Skin of body (tissue), 2 donors: ENCODE data around the gene ZDHHC1. TPM values are rescaled to one million over a fixed set of nuclear protein-coding genes. Genes with fewer than 3 reads are reported as not detected.
"Not testable (repeated sequence)": the region's sequence is repeated elsewhere in the genome, so short reads cannot be mapped to it uniquely, and the experiment has no call there.

Experiments used
- DNase-seq: peaks from one replicate; lab custom pipeline; 2025; lab: John Stamatoyannopoulos, UW
- total RNA-seq: library from RNA; depleted of rRNA; stranded (reverse); fragments of >200 nt; gene quantifications from one replicate; pipeline ENCODE4 v1.2.3, GENCODE V29; 2014

The ZDHHC1 gene
- total RNA-seq, 1 donor from 2014 or later, result 7.0 TPM

DNA sequence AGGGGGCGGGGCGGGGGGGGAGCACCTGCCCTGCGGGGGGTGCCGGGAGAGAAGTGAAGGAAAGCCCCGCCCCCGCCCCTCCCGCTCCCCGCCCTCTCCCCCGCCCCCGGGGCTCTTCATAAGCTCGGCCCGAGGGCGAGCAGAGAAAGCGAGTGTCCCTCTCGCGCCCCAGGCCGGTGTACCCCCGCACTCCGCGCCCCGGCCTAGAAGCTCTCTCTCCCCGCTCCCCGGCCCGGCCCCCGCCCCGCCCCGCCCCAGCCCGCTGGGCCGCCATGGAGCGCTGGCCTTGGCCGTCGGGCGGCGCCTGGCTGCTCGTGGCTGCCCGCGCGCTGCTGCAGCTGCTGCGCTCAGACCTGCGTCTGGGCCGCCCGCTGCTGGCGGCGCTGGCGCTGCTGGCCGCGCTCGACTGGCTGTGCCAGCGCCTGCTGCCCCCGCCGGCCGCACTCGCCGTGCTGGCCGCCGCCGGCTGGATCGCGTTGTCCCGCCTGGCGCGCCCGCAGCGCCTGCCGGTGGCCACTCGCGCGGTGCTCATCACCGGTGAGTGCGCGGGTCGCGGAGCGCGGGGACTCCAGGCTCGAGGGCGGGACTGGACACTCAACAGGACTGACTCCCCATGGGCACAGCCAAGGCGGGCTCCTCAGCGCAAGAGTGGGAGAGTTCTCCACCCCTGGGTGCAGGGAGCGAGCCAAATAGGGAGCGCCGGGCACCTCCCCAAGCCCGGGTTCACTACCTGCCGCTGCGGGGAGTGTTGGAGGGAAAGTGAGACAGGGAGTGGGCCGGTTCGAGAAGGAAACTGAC is 14.9 kb upstream of the ZDHHC1 start, which contains the start of gene HSD11B2:
Gene HSD11B2 (plus strand): TSS at position 145 of the 798 bp plus-strand sequence. CDS start 128 bp downstream, at position 273.
- DNase-seq, result no peak

DNA sequence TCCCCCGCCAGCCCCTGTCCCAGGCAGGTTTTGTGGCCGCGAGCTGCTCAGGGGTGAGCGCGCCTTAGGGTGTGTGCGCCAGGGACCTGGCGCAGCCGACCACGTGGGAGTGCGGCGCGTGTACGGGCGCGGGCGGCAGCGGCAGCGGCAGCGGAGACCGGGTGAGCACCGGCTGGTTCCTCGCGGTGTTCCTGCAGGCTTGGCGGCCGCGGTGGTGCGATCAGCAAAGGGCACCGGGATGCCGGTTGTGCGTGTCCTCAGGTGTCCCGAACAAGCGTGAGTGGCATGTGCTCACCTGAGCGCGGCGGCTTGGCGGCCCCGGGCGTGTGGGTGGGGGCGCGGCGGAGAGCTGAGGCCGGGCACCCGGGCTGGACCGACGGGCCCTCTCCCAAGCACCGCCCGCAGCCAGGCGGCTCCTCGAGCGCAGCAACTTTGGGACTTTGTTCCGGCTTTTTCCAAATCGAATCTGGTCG is 14.3 kb upstream of the ZDHHC1 start:
- DNase-seq, result no peak

DNA sequence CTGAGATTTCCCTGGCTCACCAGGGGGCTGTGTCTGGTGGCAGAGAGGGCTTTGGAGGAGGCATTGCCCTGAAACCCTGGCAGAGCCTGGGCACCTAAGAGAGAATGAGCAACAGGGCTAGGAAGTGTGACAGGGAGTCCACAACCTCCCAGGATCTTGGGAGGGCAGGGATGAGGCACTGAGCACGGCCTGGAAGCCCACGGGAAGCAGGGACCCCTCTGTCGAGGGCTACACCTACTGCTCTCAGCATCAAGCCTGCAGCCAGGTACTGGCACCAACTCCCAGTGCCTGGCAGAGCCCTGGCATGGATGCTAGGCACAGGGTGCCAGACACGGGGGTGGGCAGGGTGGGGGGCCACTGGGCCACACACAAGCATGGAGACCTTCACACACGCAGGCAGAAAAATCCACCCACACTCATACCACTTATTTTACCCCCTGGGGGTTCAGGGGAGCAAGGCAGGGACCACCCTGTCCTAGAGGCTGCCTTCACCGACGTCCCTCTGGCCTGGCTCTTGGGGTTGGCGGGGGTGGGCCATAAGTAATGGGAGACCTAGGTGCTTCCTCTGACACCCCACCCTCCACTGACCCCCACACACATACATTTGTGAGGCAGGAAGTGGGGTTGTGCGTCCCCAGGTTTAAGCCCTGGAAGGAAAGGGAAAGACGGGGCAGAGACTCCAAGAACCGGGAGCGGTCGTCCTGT is 13.7 kb upstream of the ZDHHC1 start:
- no peak for DNase-seq

DNA sequence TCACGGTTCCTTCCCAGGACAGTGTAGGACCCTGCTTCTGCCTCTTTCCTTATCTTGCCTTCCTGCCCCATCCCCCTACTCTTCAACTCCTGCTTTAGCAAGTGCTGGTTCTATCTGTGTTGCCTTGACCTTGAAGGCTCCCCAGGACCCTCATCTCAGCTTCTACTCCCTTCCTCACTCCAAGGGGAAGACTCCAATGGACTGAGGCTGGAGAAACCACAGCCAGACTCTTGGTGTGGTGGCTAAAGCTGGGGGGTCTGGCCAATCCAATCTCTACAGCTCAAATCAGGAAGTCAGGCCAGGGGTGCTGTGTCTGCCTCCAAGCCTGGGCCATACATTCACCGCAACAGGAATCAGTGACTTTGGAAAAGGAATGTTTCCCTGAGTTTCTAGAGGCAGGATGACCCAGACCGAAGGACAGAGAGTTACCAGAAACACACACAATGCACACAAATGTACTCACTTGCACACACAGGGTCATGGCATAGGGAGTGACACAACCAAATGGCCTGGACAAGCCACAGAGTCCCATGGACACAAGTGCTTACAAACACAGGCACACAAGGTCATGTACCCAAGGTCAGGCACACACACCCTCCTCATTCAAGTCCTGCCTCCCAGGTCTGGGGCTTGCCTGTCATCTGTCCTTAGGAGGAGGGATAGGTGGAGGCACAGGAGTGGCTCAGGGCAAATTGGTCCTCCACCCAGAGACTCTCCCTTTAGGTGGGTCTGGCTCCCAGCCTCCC is 12.9 kb upstream of the ZDHHC1 start:
- no peak for DNase-seq

DNA sequence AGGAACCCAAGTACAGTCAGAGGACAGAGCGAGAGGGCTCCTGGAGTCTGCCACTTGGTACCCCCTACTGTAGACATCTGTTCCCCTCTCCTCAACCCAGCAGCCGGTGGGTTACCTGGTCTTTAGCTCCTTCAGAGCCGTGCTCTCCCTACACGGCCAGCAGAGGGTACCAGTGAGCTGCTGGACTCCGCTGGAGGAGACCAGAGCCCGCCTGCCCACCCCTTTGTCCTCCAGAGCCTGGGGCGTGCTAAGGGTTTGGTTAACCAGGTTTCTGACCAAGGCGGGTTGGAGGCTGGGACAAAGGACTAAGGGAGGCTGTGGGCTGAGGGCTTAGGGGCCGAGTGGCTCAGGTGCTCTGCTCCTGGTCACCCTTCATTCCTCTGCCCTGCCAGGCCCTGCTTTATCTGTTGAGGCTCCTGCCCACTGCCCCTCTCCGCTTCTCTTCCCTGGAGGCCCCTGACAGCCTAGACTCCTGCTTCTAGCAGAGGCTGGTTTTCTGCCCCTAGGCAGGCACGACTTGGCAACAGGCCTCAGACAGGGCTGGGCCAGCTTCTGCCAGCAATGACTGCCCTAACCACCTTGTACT is 12.0 kb upstream of the ZDHHC1 start:
- DNase-seq, result no peak

DNA sequence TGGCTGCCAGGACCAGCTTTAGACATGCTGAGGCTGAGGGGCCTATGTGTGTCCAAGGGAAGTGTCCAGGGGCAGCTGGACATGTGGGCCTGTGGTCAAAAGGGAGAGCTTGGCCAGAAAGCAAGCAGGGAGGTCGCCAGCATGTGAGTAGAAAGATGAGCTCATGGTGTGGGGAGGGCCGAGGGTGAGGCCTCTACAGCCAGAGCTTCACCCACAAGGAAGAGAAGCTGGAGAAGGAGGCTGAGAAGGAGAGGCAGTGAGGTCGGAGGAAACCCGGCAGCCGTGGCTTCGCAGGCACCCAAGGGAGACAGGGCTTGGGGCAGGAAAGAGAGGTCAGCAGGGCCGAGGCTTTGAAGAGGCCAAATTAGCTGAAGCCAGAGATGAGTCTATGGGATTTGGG is 10.7 kb upstream of the ZDHHC1 start:
- DNase-seq, result no peak

DNA sequence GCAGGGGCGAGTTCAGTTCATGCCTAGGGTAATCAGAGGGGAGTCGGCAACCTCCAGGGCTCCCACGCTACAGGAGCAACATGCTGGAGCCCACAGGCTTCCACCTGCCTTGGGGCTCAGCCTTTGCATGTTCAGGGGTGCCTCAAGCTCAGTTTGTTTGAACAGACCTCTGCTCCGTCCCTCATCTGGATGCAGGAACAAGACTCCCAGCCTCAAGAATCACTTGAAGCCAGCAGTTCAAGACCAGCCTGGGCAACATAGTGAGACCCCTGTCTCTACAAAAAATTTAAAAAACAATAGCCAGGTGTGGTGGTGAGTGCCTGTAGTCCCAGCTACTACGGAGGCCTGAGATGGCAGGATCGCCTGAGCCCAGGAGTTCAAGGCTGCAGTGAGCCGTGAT is 9.7 kb upstream of the ZDHHC1 start:
- DNase-seq, result no peak

DNA sequence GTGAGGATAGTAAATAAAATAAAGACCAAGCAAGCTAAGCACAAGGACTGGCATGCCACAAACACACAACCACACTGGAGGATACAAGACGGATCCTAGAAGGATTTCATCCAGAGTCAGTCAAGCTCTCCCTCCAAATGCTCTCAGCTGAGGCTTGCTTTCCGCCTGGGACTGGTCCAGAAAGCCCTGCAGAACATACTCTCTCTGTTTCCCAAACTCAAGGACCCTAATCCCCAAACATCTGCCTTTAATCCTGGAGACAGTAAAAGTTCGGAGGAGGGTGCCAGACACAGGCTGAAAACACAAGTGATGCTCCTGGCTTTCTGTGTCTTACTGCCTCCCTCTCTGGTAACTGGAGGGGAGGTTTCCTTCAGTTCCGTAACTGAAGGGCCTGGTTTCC is 9.3 kb upstream of the ZDHHC1 start:
- DNase-seq, result peak; percentile 89

DNA sequence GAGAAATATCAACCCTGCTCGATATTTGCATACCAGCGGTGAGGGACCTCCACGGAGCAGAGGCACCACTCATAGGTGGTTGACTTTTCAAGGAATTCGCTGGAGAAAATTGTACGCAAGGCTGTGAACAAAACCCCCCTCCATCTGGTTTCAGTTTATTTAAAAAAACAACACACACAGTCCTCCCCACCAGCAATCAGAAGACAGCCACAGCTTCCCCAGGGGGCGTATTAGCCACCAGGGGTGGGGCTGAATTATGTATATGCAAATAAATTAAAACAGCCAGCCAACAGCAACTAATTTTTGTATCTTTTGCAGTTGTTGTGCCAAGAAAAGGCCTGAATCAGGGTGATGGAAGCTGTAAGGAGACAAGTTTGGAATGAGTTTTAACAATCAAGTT is 8.8 kb upstream of the ZDHHC1 start:
- DNase-seq, result peak; percentile 73

DNA sequence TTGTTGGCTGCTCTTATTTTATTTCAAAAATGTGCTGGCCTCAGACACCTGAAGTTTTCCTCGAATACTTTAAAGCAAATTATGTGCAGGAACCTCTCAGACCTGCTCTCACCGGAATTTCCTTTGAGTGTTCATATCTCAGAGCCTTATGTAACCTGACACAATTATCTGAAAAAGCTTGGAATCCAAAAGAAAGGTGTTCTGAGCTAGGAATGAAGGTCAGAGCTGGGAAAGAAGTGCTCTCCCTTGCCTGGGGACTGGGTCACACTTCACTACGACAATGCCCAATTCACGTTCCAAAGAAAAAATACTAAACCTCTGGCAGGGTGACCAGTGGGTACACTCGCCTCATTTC is 8.0 kb upstream of the ZDHHC1 start:
- no peak for DNase-seq

DNA sequence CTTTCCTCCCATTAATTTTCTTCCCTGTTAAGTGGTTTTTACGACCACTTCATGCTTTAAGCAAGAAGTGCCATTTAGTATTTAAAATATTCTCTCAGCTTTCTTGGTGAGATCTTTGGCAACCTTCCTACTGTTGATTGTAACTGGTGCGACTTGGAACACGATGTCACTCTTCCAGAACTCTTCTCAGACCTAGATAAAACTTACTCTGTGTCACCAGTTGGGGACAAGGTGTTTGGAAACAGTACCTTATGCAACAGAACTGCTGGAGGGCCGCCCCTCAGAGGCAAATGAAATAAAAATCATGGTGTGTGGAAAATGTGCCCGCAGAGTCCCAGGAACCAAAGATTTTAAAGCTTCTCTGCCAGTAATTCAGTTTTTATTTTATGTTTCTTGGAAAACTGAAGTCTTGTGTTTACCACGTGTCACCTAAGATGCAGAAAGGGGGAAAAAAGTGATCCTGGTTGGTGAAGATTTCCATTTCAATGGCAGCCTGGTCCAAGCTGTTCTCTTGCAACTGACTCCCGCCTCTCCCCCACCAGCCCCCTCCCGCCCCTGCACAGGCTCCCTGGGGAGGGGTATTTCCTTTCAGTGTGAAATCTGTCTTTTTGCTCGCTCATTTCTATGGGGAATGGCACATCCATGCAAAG is 7.5 kb upstream of the ZDHHC1 start:
- DNase-seq, result no peak

DNA sequence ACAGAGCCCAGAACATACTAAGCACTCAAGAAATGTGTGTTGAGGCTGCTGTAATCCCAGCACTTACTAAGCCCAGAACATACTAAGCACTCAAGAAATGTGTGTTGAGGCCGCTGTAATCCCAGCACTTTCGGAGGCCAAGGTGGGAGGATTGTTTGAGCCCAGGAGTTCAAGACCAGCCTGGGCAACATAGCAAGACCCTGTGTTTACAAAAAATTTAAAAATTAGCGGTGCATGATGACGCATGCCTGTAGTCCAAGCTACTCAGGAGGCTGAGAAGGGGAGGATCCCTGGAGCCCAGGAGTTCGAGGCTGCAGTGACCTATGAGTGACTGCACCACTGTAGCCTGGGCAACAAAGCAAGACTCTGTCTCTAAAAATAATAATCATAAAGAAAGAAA is 6.7 kb upstream of the ZDHHC1 start:
- no peak for DNase-seq

DNA sequence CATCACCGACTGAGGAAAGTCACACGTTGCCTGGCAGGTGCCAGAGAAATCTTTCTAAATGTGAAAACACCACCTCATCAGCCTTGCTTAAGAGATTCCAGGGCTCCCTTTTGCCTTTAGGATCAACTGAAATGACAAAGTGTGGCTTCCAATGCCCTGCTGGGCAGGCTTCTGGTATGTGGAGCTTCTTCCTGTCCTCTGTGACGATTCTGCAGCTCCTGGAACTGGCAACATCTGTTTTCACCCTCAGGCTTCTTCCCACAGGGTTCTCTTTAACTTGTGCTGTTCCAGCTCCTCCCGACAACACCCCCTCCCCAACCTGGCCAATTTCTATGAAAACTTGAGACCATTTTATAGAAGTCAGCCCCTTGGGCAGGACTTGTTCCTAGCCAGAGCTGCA is 4.8 kb upstream of the ZDHHC1 start:
- no peak for DNase-seq

DNA sequence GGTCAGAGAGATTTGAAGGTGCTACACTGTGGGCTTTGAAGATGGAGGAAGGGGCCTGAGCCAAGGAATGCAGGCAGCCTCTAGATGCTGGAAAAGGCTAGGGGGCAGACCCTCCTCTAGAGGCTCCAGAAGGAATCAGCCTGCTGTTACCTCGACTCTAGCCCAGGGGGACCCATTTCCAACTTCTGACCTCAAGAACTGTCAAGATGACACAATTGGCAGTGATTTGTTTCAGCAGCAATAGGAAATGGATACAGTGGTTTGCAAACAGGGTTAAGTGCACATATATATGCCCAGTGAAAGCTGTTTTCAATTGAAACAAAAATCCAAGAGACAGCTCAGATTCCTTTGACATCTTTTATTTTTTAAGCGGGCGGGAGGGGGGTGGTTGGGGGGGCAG is 3.7 kb upstream of the ZDHHC1 start:
- no peak for DNase-seq

DNA sequence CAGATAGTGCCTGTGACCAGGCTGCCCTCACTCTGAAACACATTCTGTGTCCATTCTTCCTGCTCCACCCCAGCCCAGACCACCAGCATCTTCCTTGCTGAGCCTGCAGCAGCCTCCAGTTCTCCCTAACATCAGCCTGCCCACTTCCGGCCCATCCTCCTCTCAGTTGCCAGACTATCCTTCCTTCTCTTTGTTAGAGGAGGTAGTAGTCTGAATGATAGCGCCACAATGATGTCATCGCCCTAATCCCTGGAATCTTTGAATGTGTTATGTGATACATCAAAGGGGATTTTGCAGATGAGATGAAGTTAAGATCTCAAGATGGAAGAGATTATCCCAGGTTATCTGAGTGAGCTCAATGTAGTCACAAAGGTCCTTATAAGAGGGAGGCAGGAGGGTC is 3.2 kb upstream of the ZDHHC1 start:
- DNase-seq, result no peak

DNA sequence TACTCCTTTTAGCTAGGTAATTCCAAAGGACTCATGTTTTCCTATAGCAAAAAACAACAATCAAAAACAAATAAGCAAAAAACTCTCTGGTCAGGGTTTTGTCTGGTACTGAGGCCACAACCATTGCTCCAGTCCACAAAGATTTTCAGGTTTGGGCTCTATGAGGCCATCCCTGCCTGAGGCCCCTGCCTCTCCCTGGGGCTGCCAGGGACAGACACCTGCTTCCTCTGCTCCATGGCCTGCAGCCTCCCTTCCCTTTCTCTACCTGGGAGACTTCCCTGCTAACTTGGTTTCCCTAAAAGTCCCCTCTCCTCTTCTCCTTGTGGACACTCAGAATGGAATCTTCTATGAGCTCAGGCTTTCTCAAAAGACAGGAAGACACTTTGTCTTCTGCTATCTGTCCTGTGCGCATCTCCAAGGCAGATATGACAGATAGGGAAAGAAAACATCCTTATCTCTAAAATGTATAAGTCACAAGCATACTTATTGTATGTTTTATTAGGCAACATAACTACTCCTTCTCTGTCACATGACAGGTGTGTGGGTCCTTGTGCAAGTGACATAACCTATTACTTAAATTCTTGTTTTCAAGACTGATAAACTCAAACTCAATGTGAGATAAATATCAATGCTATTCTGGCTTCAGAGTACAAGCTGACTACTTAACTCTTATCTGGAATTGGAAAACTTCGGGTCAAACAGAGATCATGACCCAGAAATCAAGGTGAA is 1.2 kb upstream of the ZDHHC1 start:
- no peak for DNase-seq

DNA sequence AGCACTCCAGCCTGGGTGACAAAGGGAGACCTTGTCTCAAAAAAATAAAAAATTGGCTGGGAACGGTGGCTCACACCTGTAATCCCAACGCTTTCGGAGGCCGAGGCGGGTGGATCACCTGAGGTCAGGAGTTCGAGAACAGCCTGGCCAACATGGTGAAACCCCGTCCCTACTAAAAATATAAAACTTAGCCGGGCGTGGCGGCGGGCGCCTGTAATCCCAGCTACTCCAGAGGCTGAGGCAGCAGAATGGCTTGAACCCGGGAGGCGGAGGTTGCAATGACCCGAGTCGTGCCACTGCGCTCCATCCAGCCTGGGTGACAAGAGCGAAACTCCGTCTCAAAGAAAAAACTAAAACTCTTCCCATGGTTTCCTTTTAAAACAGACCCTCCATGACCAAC is 856 bp downstream of the ZDHHC1 start:
- DNase-seq, result not testable (repeated sequence)

DNA sequence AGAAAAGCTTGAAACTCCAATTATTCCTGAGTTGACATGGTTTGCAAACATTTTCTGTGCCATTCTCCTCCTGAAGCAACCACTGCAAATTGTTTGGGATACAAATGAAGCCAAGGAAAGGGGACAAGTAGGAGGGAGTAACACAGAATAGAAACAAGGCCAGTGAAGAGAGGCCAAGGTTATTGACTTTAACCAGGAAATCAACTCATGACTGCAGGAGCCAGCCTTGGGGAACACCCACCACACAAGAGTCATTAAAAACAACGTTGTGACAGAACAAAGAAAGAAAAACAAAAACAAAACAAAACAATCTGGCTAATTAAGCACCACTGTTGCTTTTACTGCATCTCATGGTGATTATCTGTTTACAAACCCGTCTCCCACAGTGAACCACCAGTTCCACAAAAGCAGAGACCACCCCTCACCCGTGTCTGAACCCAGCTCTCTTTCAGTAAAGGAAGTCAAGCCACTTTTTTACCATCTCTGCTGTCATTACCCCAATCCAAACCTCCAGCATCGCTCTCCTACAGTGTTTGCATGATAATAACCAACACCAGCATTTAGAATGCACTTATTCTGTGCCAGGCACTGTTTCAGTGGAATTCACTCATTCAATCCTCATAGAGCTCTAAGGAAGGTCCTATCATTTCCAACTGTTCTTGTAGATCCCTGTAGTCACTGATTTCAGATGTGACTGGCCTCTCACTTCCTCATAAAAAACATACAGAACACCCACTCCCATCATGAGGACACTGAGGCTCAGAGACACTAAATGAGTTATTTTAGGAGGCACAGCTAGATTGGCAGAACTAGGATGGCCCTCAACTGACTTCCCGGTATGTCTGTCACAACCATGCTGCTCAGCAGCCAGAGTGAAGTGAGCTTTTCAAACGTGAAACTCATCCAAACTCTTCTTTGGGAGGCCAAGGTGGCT is 2.0 kb downstream of the ZDHHC1 start:
- DNase-seq, result no peak

DNA sequence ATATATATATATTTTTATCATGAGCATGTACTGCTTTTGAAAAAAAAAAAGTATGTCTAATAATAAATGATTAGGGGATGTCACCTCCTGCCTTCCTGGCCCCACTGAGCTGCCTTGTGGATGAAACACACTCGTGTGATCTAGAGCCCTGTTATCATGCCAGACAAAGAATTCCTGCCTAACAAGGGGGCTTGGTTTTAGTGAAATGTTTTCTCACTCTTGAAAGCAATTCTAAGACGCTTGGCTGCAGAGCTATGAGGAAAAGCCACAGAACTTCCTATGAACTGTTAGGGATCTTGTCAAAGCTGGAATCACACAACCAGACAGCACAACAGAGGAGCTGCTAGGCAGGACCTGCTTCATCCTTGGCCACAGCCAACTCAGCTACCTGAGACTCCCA is 4.0 kb downstream of the ZDHHC1 start:
- DNase-seq, result no peak

DNA sequence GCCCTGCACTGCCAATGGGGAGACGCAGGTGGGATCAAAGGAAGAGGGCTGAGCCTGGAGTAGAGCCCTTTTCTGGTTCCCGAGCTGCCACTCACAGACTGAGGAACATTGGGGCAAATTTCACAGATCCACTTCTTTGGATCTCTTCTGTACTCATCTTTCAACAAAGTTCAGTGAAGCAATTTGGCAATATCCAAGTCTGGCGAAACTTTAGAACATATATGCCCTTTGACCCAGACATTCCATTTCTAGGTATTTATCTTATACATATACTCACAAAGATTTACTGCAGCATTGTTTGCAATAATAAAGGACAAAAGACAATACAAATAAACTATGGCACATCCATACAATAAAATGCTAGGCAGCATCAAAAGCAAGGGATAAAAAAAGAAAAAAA is 4.9 kb downstream of the ZDHHC1 start:
- no peak for DNase-seq
